Testis (tissue), 2 donors: Measurements from ENCODE around the gene GPR34.

Experiments used
- CTCF ChIP-seq, 3 experiments: fragments of 450-650 bp in 2 of 3; fragments of 200-600 bp in 1 of 3; sonication (generic) in 1 of 3; IDR thresholded peaks; one replicate each; pipeline ENCODE4 v1.5.1; 2016 to 2019; ENCODE audit warnings: antibody characterized with exemption in 3 of 3, mild to moderate bottlenecking in 2 of 3, moderate library complexity in 1 of 3
- POLR2A ChIP-seq: fragments of 450-650 bp; IDR thresholded peaks from one replicate; pipeline ENCODE4 v1.6.1; 2017; ENCODE audit warnings: antibody characterized with exemption, mild to moderate bottlenecking, moderate library complexity

DNA sequence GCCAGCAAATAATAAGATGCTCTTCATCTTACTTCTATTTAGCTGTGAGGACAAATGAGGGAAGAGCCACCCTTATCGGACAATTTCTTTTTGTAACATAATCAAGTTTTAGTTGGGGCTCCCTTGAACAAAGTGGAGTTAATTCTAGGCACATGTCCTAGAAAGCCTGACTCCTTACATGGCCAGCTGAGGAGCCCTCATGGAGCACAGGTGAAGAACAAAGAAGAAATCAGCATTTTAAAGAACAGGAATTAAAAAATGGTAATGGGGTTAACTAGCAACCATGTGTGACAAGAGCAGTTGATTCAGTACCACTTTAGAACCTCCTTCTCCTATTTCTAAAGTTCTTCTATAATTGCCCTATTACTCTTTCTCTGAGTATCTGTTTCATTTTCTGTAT lies 51.1 kb downstream of the GPR34 start:
- TF ChIP-seq CTCF (IDR thresholded peaks at IDR 0.05) (no peak), POLR2A (no peak)
